ENCODE results near the gene CCKAR. TPM values are rescaled to one million over a fixed set of nuclear protein-coding genes. Genes with fewer than 3 reads are reported as not detected.
A peak's percentile ranks its signal among the peaks of the same experiment; 100 is the strongest.

The CCKAR gene
- total RNA-seq, 4 donors from 2014 or later: 1.2 to 3.4 (median 1.5) TPM

GRCh38 chr4:26451597-26451996 is 38.7 kb downstream of the CCKAR start:
- no peaks in the 10 kb centered on the region for H3K27me3 ChIP-seq
- no peak for TF ChIP-seq CTCF (IDR thresholded peaks at IDR 0.05)
- no peak for TF ChIP-seq EP300 (IDR thresholded peaks at IDR 0.05)
- no peak for TF ChIP-seq POLR2A (IDR thresholded peaks at IDR 0.05; ENCODE audit: low read depth)
- TF ChIP-seq POLR2AphosphoS5 (IDR thresholded peaks at IDR 0.05): no peak
- H3K4me3 ChIP-seq: no peak overlapping the region
- intact Hi-C loops (cut with DNase I): no loop called here
- 89% methylated on average over 3 of the region's 3 CpGs for WGBS
- H3K9me3 ChIP-seq: peaks cover 0 to 8% (median 0%) of the 10 kb centered on the region in 4 donors
- peak; percentile 39 for DNase-seq (ENCODE audit: extremely low spot score)
- H3K4me1 ChIP-seq: no peaks in the 10 kb centered on the region
- no peak overlapping the region for H3K27ac ChIP-seq (replicated peaks in 1 of 4)
- H3K36me3 ChIP-seq: no peaks in the 10 kb centered on the region

GRCh38 chr4:26450418-26450817 is 39.9 kb downstream of the CCKAR start:
- Histone ChIP-seq H3K9me3 (peaks cover 0 to 8% (median 0%) of the 10 kb centered on the region in 4 donors), H3K27ac (replicated peaks in 1 of 4) (no peak overlapping the region), H3K36me3 (no peaks in the 10 kb centered on the region), H3K4me1 (no peaks in the 10 kb centered on the region), H3K4me3 (no peak overlapping the region), H3K27me3 (no peaks in the 10 kb centered on the region)
- 88% methylated on average over 4 of the region's 5 CpGs for WGBS
- intact Hi-C loops (cut with DNase I): no loop called here
- peak; percentile 88 for DNase-seq (ENCODE audit: extremely low spot score)
- TF ChIP-seq EP300 (IDR thresholded peaks at IDR 0.05): no peak
- TF ChIP-seq POLR2A (IDR thresholded peaks at IDR 0.05; ENCODE audit: low read depth): no peak
- no peak for TF ChIP-seq POLR2AphosphoS5 (IDR thresholded peaks at IDR 0.05)
- TF ChIP-seq CTCF (IDR thresholded peaks at IDR 0.05): no peak

GRCh38 chr4:26447378-26447777 is 42.9 kb downstream of the CCKAR start:
- 77% methylated on average over 8 of the region's 8 CpGs for WGBS
- no peak overlapping the region for H3K4me3 ChIP-seq
- no peak for DNase-seq (ENCODE audit: extremely low spot score)
- H3K27ac ChIP-seq (replicated peaks in 1 of 4): no peak overlapping the region
- intact Hi-C loops (cut with DNase I): no loop called here
- no peaks in the 10 kb centered on the region for H3K27me3 ChIP-seq
- TF ChIP-seq POLR2AphosphoS5 (IDR thresholded peaks at IDR 0.05) (no peak), EP300 (IDR thresholded peaks at IDR 0.05) (no peak), CTCF (IDR thresholded peaks at IDR 0.05) (no peak), POLR2A (IDR thresholded peaks at IDR 0.05; ENCODE audit: low read depth) (no peak)
- no peaks in the 10 kb centered on the region for H3K36me3 ChIP-seq
- H3K4me1 ChIP-seq: no peaks in the 10 kb centered on the region
- H3K9me3 ChIP-seq: peaks cover 0 to 5% (median 0%) of the 10 kb centered on the region in 4 donors

- 96% methylated on average over 5 of the region's 5 CpGs for WGBS
- Histone ChIP-seq H3K27ac (replicated peaks in 1 of 4) (no peak overlapping the region), H3K27me3 (no peaks in the 10 kb centered on the region), H3K9me3 (peaks cover 0 to 5% (median 0%) of the 10 kb centered on the region in 4 donors), H3K36me3 (peaks cover 0 to 20% (median 5%) of the 10 kb centered on the region in 4 donors), H3K4me3 (no peak overlapping the region), H3K4me1 (peaks cover 9 to 13% (median 12%) of the 10 kb centered on the region in 4 donors)
- DNase-seq (ENCODE audit: extremely low spot score): no peak
- TF ChIP-seq POLR2AphosphoS5 (IDR thresholded peaks at IDR 0.05): no peak
- no peak for TF ChIP-seq POLR2A (IDR thresholded peaks at IDR 0.05; ENCODE audit: low read depth)
- TF ChIP-seq CTCF (IDR thresholded peaks at IDR 0.05): no peak
- no peak for TF ChIP-seq EP300 (IDR thresholded peaks at IDR 0.05)
- intact Hi-C loops (cut with DNase I): no loop called here
Observed at GRCh38 chr4:26441771-26442170, 48.5 kb downstream of the CCKAR start.

- DNase-seq (ENCODE audit: extremely low spot score): no peak
- H3K9me3 ChIP-seq: peaks cover 0 to 5% (median 0%) of the 10 kb centered on the region in 4 donors
- WGBS: 59% methylated on average over 7 of the region's 7 CpGs
- intact Hi-C loops (cut with DNase I): no loop called here
- H3K4me1 ChIP-seq: peaks cover 9 to 13% (median 12%) of the 10 kb centered on the region in 4 donors
- TF ChIP-seq CTCF (IDR thresholded peaks at IDR 0.05) (no peak), POLR2AphosphoS5 (IDR thresholded peaks at IDR 0.05) (peak in 1 of 2 donors; percentile 9)
- peaks cover 0 to 27% (median 5%) of the 10 kb centered on the region in 4 donors for H3K36me3 ChIP-seq
- H3K27ac ChIP-seq (replicated peaks in 1 of 4): no peak overlapping the region
- no peak overlapping the region for H3K4me3 ChIP-seq
- no peaks in the 10 kb centered on the region for H3K27me3 ChIP-seq
Observed at GRCh38 chr4:26441102-26441501, 49.2 kb downstream of the CCKAR start.

Measured in esophagus muscularis mucosa (tissue), 4 donors.